8988T (cell line): ENCODE measurements around the gene APOL4.
"Not testable (repeated sequence)": the region's sequence is repeated elsewhere in the genome, so short reads cannot be mapped to it uniquely, and the experiment has no call there.

ENCODE experiments used
- DNase-seq: peaks from one replicate; pipeline ENCODE4 v3.0.0; 2011

The APOL4 gene

GRCh38 chr22:36180928-36181327 is 20.7 kb downstream of the APOL4 start:
- DNase-seq: no peak

GRCh38 chr22:36180038-36180880 is 21.4 kb downstream of the APOL4 start:
- peak; percentile 29 for DNase-seq

DNA sequence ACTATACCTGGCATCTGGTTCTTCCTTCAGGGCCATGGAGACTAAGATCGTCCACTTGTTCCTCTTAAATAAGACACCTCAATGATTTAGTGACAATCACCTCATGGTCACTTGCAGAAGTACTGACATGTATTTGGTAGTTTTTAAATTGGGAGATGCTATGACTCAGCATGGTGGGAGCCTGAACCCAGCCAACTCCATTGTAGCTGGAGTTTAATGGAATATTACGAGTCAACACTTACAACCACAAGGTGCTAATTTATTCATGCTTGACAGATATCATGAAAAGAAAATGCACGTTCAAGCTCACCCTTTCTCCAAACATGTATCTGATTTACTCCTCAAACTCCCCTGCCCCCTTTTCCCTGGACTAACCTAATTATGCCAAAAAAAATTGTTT is 24.4 kb downstream of the APOL4 start:
- no peak for DNase-seq

- no peak for DNase-seq
These were observed 25.7 kb downstream of the APOL4 start for GRCh38 chr22:36175892-36176291.

GRCh38 chr22:36171941-36172340 is 29.7 kb downstream of the APOL4 start:
- no peak for DNase-seq

DNA sequence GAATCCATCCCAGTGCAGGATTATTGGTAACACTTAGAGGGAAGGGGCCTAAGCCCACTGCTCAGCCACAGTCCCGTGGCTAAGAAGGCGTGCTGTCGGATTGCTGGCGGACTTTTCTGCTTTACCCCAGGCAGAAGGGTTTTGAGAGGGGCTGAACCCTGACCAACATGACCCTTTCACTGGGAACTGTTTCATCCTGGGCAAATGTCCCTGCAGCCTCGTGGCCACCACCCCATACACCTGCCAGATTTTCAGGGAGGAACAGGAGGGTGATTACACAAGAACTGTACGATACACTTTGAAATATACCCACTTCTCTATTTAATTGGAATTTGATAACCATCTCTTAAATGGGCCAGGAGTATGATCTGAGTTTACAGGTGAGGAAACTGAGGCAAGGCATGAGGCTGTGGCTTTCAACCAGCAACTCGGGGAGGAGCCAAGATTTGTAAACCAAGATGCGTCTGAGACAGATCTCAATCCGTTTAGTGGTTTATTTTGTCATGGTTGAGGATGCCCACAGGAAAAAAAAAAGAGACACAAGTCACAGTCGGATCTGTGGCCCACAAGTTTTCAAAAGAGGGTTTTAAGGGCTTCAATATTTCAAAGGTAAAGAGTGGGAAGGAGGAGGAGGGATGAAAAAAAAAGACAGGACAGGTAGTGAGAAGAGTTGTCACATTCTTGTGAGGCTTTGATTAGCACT is 34.9 kb downstream of the APOL4 start:
- DNase-seq: no peak

- DNase-seq: no peak
These were observed 35.5 kb downstream of the APOL4 start for GRCh38 chr22:36166086-36166485.

DNA sequence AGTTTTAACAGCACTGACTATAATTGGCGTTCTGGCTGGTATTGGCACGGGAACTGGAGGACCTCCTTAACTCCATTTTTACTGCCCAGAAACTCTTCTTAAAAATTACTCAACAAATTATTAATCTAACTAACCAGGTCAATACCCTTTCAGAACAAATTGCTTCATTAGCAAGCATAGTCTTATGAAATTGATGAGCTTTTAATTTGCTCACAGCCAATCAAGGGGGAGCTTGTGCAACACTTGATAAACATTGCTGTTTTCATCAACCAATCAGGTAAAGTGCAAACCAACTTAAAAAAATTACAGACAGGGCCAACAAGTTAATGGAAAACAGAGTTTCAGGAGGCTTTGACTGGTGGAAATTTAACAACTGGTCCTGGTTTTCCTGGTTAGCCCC is 36.5 kb downstream of the APOL4 start:
- no peak for DNase-seq

DNA sequence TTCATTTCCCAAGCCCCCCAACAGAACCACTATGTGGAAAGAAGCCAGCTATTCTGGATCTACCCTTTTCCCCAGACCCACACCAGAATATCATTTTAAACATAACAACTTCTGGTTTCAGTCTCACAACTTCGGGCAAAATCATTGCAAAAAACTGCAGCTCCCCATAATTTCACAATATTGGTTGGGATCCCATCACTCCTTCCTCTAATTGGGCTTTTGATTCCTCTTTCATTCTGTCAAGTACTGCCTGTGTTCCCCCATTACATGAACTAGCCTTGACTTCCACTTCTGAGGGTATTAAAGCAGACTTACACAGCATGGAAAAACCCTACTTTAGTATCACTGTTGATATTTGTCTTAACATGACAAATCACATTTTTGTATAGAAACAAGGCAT is 37.0 kb downstream of the APOL4 start:
- no peak for DNase-seq

- no peak for DNase-seq
These were observed 38.1 kb downstream of the APOL4 start for GRCh38 chr22:36163497-36163896.

- DNase-seq: no peak
These were observed 39.2 kb downstream of the APOL4 start for GRCh38 chr22:36162127-36163034.

- not testable (repeated sequence) for DNase-seq
These were observed 39.8 kb downstream of the APOL4 start for GRCh38 chr22:36161793-36162126.

DNA sequence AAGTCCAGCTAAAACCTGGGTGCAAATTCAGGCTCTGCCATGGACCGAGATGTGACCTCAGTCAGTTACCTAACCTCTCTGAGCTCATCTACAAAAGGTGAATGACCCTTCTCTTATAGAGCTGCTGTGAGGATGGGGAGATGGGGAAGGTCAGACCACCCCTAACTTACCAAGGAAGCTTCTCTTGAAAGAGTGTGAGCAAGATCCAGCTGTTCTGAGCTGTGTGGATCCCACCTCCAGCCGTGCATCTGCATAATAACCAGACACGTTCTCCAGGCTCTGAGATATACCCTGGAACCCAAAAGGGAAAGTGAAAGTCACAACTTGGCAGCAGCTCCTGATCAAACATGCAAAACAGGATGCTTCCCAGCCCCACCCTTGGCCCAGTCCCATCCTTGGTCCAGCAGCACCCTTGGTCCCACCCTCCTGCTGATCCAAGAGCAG is 41.1 kb downstream of the APOL4 start, which contains the start of gene APOL3:
TSS of gene APOL3 (minus strand) at position 257 of the 444 bp plus-strand sequence. CDS start 11,700 bp downstream, outside the sequence.
- DNase-seq: no peak

GRCh38 chr22:36156515-36157419 is 44.8 kb downstream of the APOL4 start:
- no peak for DNase-seq

DNA sequence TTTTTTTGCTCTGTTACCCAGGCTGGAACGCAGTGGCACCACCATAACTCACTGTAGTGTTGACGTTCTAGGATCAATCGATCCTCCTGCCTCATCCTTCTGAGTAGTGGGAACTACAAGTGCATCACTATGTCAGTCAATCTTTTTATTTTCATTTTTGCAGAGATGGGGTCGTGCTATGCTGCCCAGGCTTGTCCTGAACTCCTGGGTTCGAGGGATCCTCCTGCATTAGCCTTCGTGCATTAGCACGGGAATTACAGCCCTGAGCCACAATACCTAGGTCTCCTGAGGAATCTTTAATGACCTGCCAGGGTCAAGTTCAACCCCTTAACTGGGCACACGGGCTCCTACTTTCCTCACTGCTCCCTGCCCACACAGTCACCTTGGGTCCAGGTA is 45.5 kb downstream of the APOL4 start:
- no peak for DNase-seq

- no peak for DNase-seq
These were observed 45.9 kb downstream of the APOL4 start for GRCh38 chr22:36155702-36156101.

- no peak for DNase-seq
These were observed 47.1 kb downstream of the APOL4 start for GRCh38 chr22:36154423-36154945.

GRCh38 chr22:36153501-36154422 is 47.8 kb downstream of the APOL4 start:
- DNase-seq: no peak

GRCh38 chr22:36152821-36153220 is 48.8 kb downstream of the APOL4 start:
- not testable (repeated sequence) for DNase-seq

DNA sequence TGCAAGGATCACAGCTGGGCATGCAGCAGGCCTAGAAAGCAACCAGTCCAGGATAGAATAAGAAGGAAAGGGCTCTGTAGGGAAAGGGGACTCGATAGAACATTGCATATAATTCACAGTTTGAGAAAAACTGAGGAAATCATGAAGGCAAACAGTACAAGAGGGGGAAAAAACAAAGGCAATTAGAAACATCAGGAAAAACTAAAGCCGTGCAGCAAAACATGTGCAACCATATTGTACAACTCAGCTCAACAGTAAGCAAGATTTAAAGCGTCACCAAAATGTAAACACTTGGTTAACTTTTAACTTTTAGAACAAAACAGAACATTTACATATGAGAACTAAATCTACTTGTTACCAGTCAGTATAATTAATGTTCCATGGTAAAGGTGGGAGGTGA is 49.5 kb downstream of the APOL4 start:
- DNase-seq: no peak
